Activated CD4-positive, alpha-beta memory T cell treated with anti-CD3 and anti-CD28 coated beads for 36 hours (primary cell): ENCODE measurements around the gene CUZD1. TPM values are rescaled to one million over a fixed set of nuclear protein-coding genes. Genes with fewer than 3 reads are reported as not detected.
"Not testable (repeated sequence)": the region's sequence is repeated elsewhere in the genome, so short reads cannot be mapped to it uniquely, and the experiment has no call there.

Experiments
- CTCF ChIA-PET: fragments of 350-600 bp; sonication (Branson Sonifier 250); formaldehyde crosslinking; loops from one replicate; lab custom pipeline; 2021; ENCODE audit warnings: antibody characterized with exemption, inconsistent platforms; lab: Charles Lee
- POLR2A ChIA-PET: fragments of 350-600 bp; sonication (Branson Sonifier 250); formaldehyde crosslinking; loops from one replicate; lab custom pipeline; 2021; ENCODE audit warnings: antibody characterized with exemption; lab: Charles Lee
- DNase-seq: peaks from one replicate; pipeline ENCODE4 v3.0.0-alpha.2; 2020
- H3K27ac Mint-ChIP-seq: one replicate; pipeline ENCODE4 v1.8.0; 2021; ENCODE audit warnings: mixed read lengths
- H3K27me3 Mint-ChIP-seq: one replicate; pipeline ENCODE4 v1.8.0; 2021; ENCODE audit warnings: mixed read lengths
- H3K36me3 Mint-ChIP-seq: one replicate; pipeline ENCODE4 v1.8.0; 2021; ENCODE audit warnings: mixed read lengths
- H3K4me1 Mint-ChIP-seq: one replicate; pipeline ENCODE4 v1.8.0; 2021; ENCODE audit warnings: low read depth, mixed read lengths
- H3K4me3 Mint-ChIP-seq: one replicate; pipeline ENCODE4 v1.8.0; 2021; ENCODE audit warnings: mild to moderate bottlenecking, mixed read lengths
- H3K9me3 Mint-ChIP-seq: one replicate; pipeline ENCODE4 v1.8.0; 2021; ENCODE audit warnings: mixed read lengths
- intact Hi-C: fragments of 100-400 bp; cut with micrococcal nuclease; formaldehyde crosslinking; loops from one replicate; pipeline ENCODE4 v1.15.1; 2023
- total RNA-seq, 2 experiments: library from RNA; stranded (reverse); gene quantifications; one replicate each; pipeline ENCODE4 v1.2.3, GENCODE V29; 2021

The CUZD1 gene
- total RNA-seq, 2 experiments from 2014 or later, result 1.0 to 1.4 TPM

GRCh38 chr10:122866757-122867482, 21.3 kb upstream of the CUZD1 start:
- DNase-seq, H3K9me3 Mint-ChIP-seq, H3K27me3 Mint-ChIP-seq, intact Hi-C loops, POLR2A ChIA-PET, H3K4me3 Mint-ChIP-seq: not testable (repeated sequence)
- peak overlapping the region; percentile 26 for H3K27ac Mint-ChIP-seq
- peaks cover 21% of the 10 kb centered on the region for H3K4me1 Mint-ChIP-seq
- H3K36me3 Mint-ChIP-seq, result peaks cover 18% of the 10 kb centered on the region
- CTCF ChIA-PET, result interaction anchor here (0.7 kb wide), 1 partner anchor 112 kb away, joined by 3 read pairs; no protein-coding TSS in a partner anchor

GRCh38 chr10:122864901-122865300, 19.2 kb upstream of the CUZD1 start:
- intact Hi-C loops, result no loop called here
- Mint-ChIP-seq H3K36me3 (peaks cover 13% of the 10 kb centered on the region), H3K27me3 (no peaks in the 10 kb centered on the region), H3K27ac (no peak overlapping the region), H3K4me3 (no peak overlapping the region), H3K9me3 (peaks cover 7% of the 10 kb centered on the region), H3K4me1 (peaks cover 23% of the 10 kb centered on the region)
- ChIA-PET POLR2A (no interaction called here), CTCF (no interaction called here)
- DNase-seq, result no peak

- ChIA-PET POLR2A (no interaction called here), CTCF (no interaction called here)
- H3K27me3 Mint-ChIP-seq, result no peaks in the 10 kb centered on the region
- no peak overlapping the region for H3K4me3 Mint-ChIP-seq
- peaks cover 11% of the 10 kb centered on the region for H3K36me3 Mint-ChIP-seq
- intact Hi-C loops, result no loop called here
- peaks cover 23% of the 10 kb centered on the region for H3K4me1 Mint-ChIP-seq
- no peak for DNase-seq
- H3K9me3 Mint-ChIP-seq, result peaks cover 4% of the 10 kb centered on the region
- no peak overlapping the region for H3K27ac Mint-ChIP-seq
These were observed 18.5 kb upstream of the CUZD1 start for GRCh38 chr10:122864194-122864592.

GRCh38 chr10:122863216-122864193, 17.8 kb upstream of the CUZD1 start:
- ChIA-PET CTCF (interaction anchor here (0.6 kb wide), 1 partner anchor 49 kb away, joined by 3 read pairs; no protein-coding TSS in a partner anchor), POLR2A (no interaction called here)
- Mint-ChIP-seq H3K27ac (no peak overlapping the region), H3K36me3 (peaks cover 16% of the 10 kb centered on the region), H3K4me3 (no peak overlapping the region), H3K27me3 (no peaks in the 10 kb centered on the region), H3K9me3 (peaks cover 3% of the 10 kb centered on the region), H3K4me1 (peaks cover 23% of the 10 kb centered on the region)
- intact Hi-C loops, result no loop called here
- no peak for DNase-seq

GRCh38 chr10:122861711-122862161, 16.1 kb upstream of the CUZD1 start:
- H3K9me3 Mint-ChIP-seq, result no peaks in the 10 kb centered on the region
- peaks cover 12% of the 10 kb centered on the region for H3K36me3 Mint-ChIP-seq
- intact Hi-C loops, result no loop called here
- ChIA-PET POLR2A (no interaction called here), CTCF (no interaction called here)
- no peaks in the 10 kb centered on the region for H3K27me3 Mint-ChIP-seq
- no peak for DNase-seq
- H3K27ac Mint-ChIP-seq, result no peak overlapping the region
- H3K4me3 Mint-ChIP-seq, result no peak overlapping the region
- peaks cover 10% of the 10 kb centered on the region for H3K4me1 Mint-ChIP-seq

- peaks cover 13% of the 10 kb centered on the region for H3K4me1 Mint-ChIP-seq
- POLR2A ChIA-PET, result no interaction called here
These were observed 13.9 kb upstream of the CUZD1 start for GRCh38 chr10:122859527-122859926.

GRCh38 chr10:122858042-122858441, 12.4 kb upstream of the CUZD1 start:
- H3K4me3 Mint-ChIP-seq, CTCF ChIA-PET, H3K27ac Mint-ChIP-seq, H3K27me3 Mint-ChIP-seq, intact Hi-C loops, H3K9me3 Mint-ChIP-seq, POLR2A ChIA-PET, DNase-seq: not testable (repeated sequence)
- peaks cover 20% of the 10 kb centered on the region for H3K4me1 Mint-ChIP-seq
- H3K36me3 Mint-ChIP-seq, result peaks cover 34% of the 10 kb centered on the region

More at GRCh38 chr10:122859527-122859926, 13.9 kb upstream of the CUZD1 start:
- H3K36me3 Mint-ChIP-seq, result peaks cover 23% of the 10 kb centered on the region
- no peak overlapping the region for H3K27ac Mint-ChIP-seq
- DNase-seq, result no peak
- H3K27me3 Mint-ChIP-seq, result no peaks in the 10 kb centered on the region
- no peak overlapping the region for H3K4me3 Mint-ChIP-seq
- H3K9me3 Mint-ChIP-seq, result no peaks in the 10 kb centered on the region
- CTCF ChIA-PET, result no interaction called here
- intact Hi-C loops, result no loop called here

GRCh38 chr10:122856902-122857301, 11.2 kb upstream of the CUZD1 start:
- H3K9me3 Mint-ChIP-seq, result no peaks in the 10 kb centered on the region
- CTCF ChIA-PET, result no interaction called here
- intact Hi-C loops, result no loop called here
- POLR2A ChIA-PET, result no interaction called here
- no peak for DNase-seq
- no peak overlapping the region for H3K4me3 Mint-ChIP-seq
- H3K4me1 Mint-ChIP-seq, result peaks cover 24% of the 10 kb centered on the region
- H3K36me3 Mint-ChIP-seq, result peaks cover 41% of the 10 kb centered on the region
- H3K27me3 Mint-ChIP-seq, result no peaks in the 10 kb centered on the region
- H3K27ac Mint-ChIP-seq, result no peak overlapping the region

GRCh38 chr10:122855745-122856144, 10.1 kb upstream of the CUZD1 start:
- POLR2A ChIA-PET, result no interaction called here
- no peaks in the 10 kb centered on the region for H3K27me3 Mint-ChIP-seq
- CTCF ChIA-PET, result no interaction called here
- H3K27ac Mint-ChIP-seq, result no peak overlapping the region
- no peaks in the 10 kb centered on the region for H3K9me3 Mint-ChIP-seq
- H3K4me3 Mint-ChIP-seq, result no peak overlapping the region
- no peak for DNase-seq
- intact Hi-C loops, result no loop called here
- peaks cover 45% of the 10 kb centered on the region for H3K36me3 Mint-ChIP-seq
- peaks cover 25% of the 10 kb centered on the region for H3K4me1 Mint-ChIP-seq

- Mint-ChIP-seq H3K4me3 (no peak overlapping the region), H3K27me3 (no peaks in the 10 kb centered on the region), H3K4me1 (peaks cover 30% of the 10 kb centered on the region), H3K36me3 (peaks cover 54% of the 10 kb centered on the region), H3K9me3 (no peaks in the 10 kb centered on the region), H3K27ac (no peak overlapping the region)
- intact Hi-C loops, result no loop called here
- CTCF ChIA-PET, result no interaction called here
- DNase-seq, result no peak
- POLR2A ChIA-PET, result no interaction called here
These were observed 9.0 kb upstream of the CUZD1 start for GRCh38 chr10:122854648-122855047.

GRCh38 chr10:122853665-122854313, 8.1 kb upstream of the CUZD1 start:
- Mint-ChIP-seq H3K36me3 (peaks cover 50% of the 10 kb centered on the region), H3K27ac (no peak overlapping the region), H3K4me1 (peaks cover 30% of the 10 kb centered on the region), H3K27me3 (no peaks in the 10 kb centered on the region), H3K4me3 (no peak overlapping the region), H3K9me3 (no peaks in the 10 kb centered on the region)
- ChIA-PET CTCF (no interaction called here), POLR2A (no interaction called here)
- DNase-seq, result no peak
- intact Hi-C loops, result no loop called here

- Mint-ChIP-seq H3K36me3 (peaks cover 52% of the 10 kb centered on the region), H3K4me1 (peaks cover 30% of the 10 kb centered on the region), H3K27me3 (no peaks in the 10 kb centered on the region), H3K27ac (no peak overlapping the region), H3K9me3 (no peaks in the 10 kb centered on the region), H3K4me3 (no peak overlapping the region)
- CTCF ChIA-PET, result no interaction called here
- POLR2A ChIA-PET, result no interaction called here
- no peak for DNase-seq
- intact Hi-C loops, result no loop called here
These were observed 6.6 kb upstream of the CUZD1 start for GRCh38 chr10:122852261-122852660.
